MM.1S (cell line): Measurements from ENCODE around the gene GALNT12.

Source experiments
- CTCF ChIP-seq: fragments of 300-600 bp; sonication (generic); IDR thresholded peaks from 2 replicates; pipeline ENCODE4 v1.5.1; 2016; ENCODE audit warnings: antibody characterized with exemption, low read length, mixed read lengths
- EZH2 ChIP-seq: fragments of 300-600 bp; sonication (generic); optimal IDR thresholded peaks from 2 replicates; pipeline ENCODE3; 2017; ENCODE audit warnings: low read depth, mild to moderate bottlenecking, antibody characterized with exemption, low read length, mixed read lengths
- EZH2phosphoT487 ChIP-seq: fragments of 300-600 bp; sonication (generic); IDR thresholded peaks from 2 replicates; pipeline ENCODE4 v1.6.1; 2018; ENCODE audit warnings: antibody characterized with exemption, low read length

- TF ChIP-seq EZH2, result no peak
- no peak for TF ChIP-seq CTCF
- no peak for TF ChIP-seq EZH2phosphoT487
These were observed 82.8 kb downstream of the GALNT12 start for GRCh38 chr9:98890256-98890655.
